Heart left ventricle (tissue), 16 donors: ENCODE results near the gene IL1RL1. TPM values are rescaled to one million over a fixed set of nuclear protein-coding genes. Genes with fewer than 3 reads are reported as not detected.
A peak's percentile ranks its signal among the peaks of the same experiment; 100 is the strongest.

Experiments used
- ATAC-seq, 4 donors: fragments of 200-7000 bp; cut with Tn5 transposase; one replicate each; pipeline ENCODE4 v1.9.1; 2020 to 2022; ENCODE audit warnings: moderate library complexity in 4 of 4, mild to moderate bottlenecking in 3 of 4, moderate number of reproducible peaks in 1 of 4
- DNase-seq, 5 donors: peaks; one replicate each; pipeline ENCODE4 v3.0.0-alpha.2; 2020
- H3K27ac ChIP-seq, 12 donors: fragments of 200-600 bp; sonication (generic) in 4 of 12; one replicate each; pipeline versions ENCODE4 v1.5.0 to v1.8.0; 2016 to 2022; ENCODE audit warnings: mild to moderate bottlenecking in 2 of 12
- H3K27me3 ChIP-seq, 9 donors: fragments of 200-600 bp; sonication (generic) in 2 of 9; one replicate each; pipeline versions ENCODE4 v1.5.1 to v1.8.0; 2016 to 2022; ENCODE audit warnings: mild to moderate bottlenecking in 3 of 9
- H3K36me3 ChIP-seq, 9 donors: fragments of 200-600 bp; sonication (generic) in 2 of 9; one replicate each; pipeline versions ENCODE4 v1.5.0 to v1.8.0; 2018 to 2022; ENCODE audit warnings: mild to moderate bottlenecking in 2 of 9
- H3K4me1 ChIP-seq, 12 donors: fragments of 200-600 bp; sonication (generic) in 4 of 12; one replicate each; pipeline versions ENCODE4 v1.5.0 to v1.8.0; 2016 to 2022; ENCODE audit warnings: mild to moderate bottlenecking in 3 of 12
- H3K4me3 ChIP-seq, 12 donors: fragments of 200-600 bp; sonication (generic) in 4 of 12; one replicate each; pipeline versions ENCODE4 v1.5.0 to v1.8.0; 2017 to 2022; ENCODE audit warnings: mild to moderate bottlenecking in 9 of 12, moderate library complexity in 4 of 12
- H3K9me3 ChIP-seq, 12 donors: fragments of 200-600 bp; sonication (generic) in 4 of 12; one replicate each; pipeline versions ENCODE4 v1.5.0 to v1.8.0; 2016 to 2022; ENCODE audit warnings: mild to moderate bottlenecking in 1 of 12
- POLR2A ChIP-seq, 2 donors: fragments of 450-650 bp; IDR thresholded peaks; one replicate each; pipeline ENCODE4 v1.6.1; 2017; ENCODE audit warnings: antibody characterized with exemption in 2 of 2, mild to moderate bottlenecking in 2 of 2, moderate library complexity in 2 of 2
- WGBS, 4 donors: extraction: QIAGEN DNeasy Blood & Tissue Kit in 2 of 4; methylation state at CpG; one replicate each; pipeline versions ENCODE4 v1.1.5 to v1.1.7; 2013 to 2018; 5-methylcytosine and 5-hydroxymethylcytosine counted together
- intact Hi-C, 10 donors: fragments of 100-400 bp; cut with DNase I; formaldehyde crosslinking; loops; one replicate each; pipeline versions ENCODE4 v1.11.1 to v1.14.2; 2022
- polyA plus RNA-seq, 2 donors: library from polyadenylated mRNA; stranded (reverse); fragments of 200-250 nt; gene quantifications; one replicate each; pipeline ENCODE4 v1.2.3, GENCODE V29; 2013
- total RNA-seq, 9 donors: library from RNA; depleted of rRNA in 2 of 9; stranded (reverse); fragments of >200 nt in 2 of 9; fragmentation: NEBNext Ultra II Directional in 3 of 9; extraction: Animal tissue kit (Norgen Biotek cat#: 25700) in 3 of 9; gene quantifications; one replicate each; pipeline versions ENCODE4 v1.1.0 to v1.2.4, GENCODE V29; 2016 to 2023
- TF ChIP-seq, protein P1 (sequence below), 12 donors: fragments of 200-600 bp; sonication (generic) in 4 of 12; IDR thresholded peaks; one replicate each; pipeline versions ENCODE4 v1.5.0 to v1.8.0; 2018 to 2022; ENCODE audit warnings: antibody characterized with exemption in 12 of 12, mild to moderate bottlenecking in 5 of 12
- donor health status: ischemic (EF 13 %, LVEDD 7.1; RV severe dilation, severe dysfunction).
- donor health status: healthy with polysubstance abuse.
- donor health status: DM: no; HTN: yes; CAD: no.
- donor health status: DM: no; HTN: no; CAD: no.
- donor health status: ischemic (EF 25% LVEDD 6.9; RV normal size, moderate dysfunction).
- donor health status: ischemic (EF 25% LVEDD 5.7; RV mildly dilated, moderate dysfunction).
- donor health status: healthy.
- donor health status: DM: yes; HTN: yes; CAD: no.
- donor health status: ischemic (EF 35%, LVEDD 5.7; RV mildly dilated, moderate dysfunction).
- donor health status: nonischemic (EF 11% LVEDD 7.7; RV severe dilation, severe dysfunction).
- donor health status: DM: yes; HTN: yes; CAD: no.
- donor health status: PGD.
- donor health status: ischemic (EF 29% LVEDD 5.4; RV normal size, mild dysfunction).
- donor health status: nonischemic (EF 23%, LVEDD 6.1; RV moderate dilation, normal function).

Gene IL1RL1
- total and polyA plus RNA-seq, 11 donors: 0.25 to 84.9 (median 1.6) TPM

GRCh38 chr2:102337012-102337411 is 25.6 kb downstream of the IL1RL1 start:
- peaks cover 0 to 25% (median 9%) of the 10 kb centered on the region in 12 donors for H3K4me1 ChIP-seq
- DNase-seq (no peak), ATAC-seq (peak in 3 of 4 donors; percentile 48 to 74 (median 68))
- no peaks in the 10 kb centered on the region for H3K36me3 ChIP-seq
- TF ChIP-seq, protein P1, sequence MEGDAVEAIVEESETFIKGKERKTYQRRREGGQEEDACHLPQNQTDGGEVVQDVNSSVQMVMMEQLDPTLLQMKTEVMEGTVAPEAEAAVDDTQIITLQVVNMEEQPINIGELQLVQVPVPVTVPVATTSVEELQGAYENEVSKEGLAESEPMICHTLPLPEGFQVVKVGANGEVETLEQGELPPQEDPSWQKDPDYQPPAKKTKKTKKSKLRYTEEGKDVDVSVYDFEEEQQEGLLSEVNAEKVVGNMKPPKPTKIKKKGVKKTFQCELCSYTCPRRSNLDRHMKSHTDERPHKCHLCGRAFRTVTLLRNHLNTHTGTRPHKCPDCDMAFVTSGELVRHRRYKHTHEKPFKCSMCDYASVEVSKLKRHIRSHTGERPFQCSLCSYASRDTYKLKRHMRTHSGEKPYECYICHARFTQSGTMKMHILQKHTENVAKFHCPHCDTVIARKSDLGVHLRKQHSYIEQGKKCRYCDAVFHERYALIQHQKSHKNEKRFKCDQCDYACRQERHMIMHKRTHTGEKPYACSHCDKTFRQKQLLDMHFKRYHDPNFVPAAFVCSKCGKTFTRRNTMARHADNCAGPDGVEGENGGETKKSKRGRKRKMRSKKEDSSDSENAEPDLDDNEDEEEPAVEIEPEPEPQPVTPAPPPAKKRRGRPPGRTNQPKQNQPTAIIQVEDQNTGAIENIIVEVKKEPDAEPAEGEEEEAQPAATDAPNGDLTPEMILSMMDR (IDR thresholded peaks at IDR 0.05): no peak
- peak in 1 of 2 donors; percentile 18 for TF ChIP-seq POLR2A (IDR thresholded peaks at IDR 0.05)
- WGBS, 4 donors: 28 to 39% (median 36%) methylated on average over 1 of the region's 1 CpG
- no peaks in the 10 kb centered on the region for H3K9me3 ChIP-seq
- peak overlapping the region in 6 of 12 donors; percentile 1 to 34 (median 28) for H3K4me3 ChIP-seq
- intact Hi-C loops: loop anchor here in 3 of 10 donors (5.0 to 10.0 kb wide), 4 partner anchors 35 to 315 kb away; no protein-coding TSS in a partner anchor
- no peaks in the 10 kb centered on the region for H3K27me3 ChIP-seq
- peak overlapping the region in 11 of 12 donors; percentile 2 to 75 (median 33) for H3K27ac ChIP-seq

- 67 to 81% (median 75%) methylated on average over 3 of the region's 3 CpGs for WGBS, 4 donors
- intact Hi-C loops: loop anchor here in 3 of 10 donors (5.0 to 10.0 kb wide), 4 partner anchors 35 to 315 kb away; no protein-coding TSS in a partner anchor
Observed at GRCh38 chr2:102337481-102338386, 26.4 kb downstream of the IL1RL1 start.

DNA sequence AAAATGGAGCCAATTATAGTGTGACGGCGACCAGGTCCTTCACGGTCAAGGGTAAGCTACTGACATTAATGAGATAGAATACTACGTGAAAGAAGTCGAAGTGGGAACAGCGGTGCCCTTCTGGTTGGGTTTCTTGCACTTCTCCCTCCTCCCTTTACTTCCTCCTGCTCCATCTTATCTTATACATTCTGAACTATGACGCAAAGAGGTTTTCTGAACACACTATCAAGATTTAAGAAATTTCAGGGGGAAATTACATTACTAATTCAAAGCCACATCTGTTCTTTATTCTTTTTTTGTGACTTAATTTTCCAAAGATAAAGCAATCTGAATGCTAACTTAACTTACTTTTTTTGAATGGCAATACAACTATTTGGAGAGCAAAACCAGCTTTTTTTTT is 29.4 kb downstream of the IL1RL1 start:
- Histone ChIP-seq H3K4me1 (peaks cover 0 to 26% (median 8%) of the 10 kb centered on the region in 12 donors), H3K9me3 (no peaks in the 10 kb centered on the region), H3K4me3 (no peak overlapping the region), H3K27ac (no peak overlapping the region), H3K36me3 (no peaks in the 10 kb centered on the region), H3K27me3 (no peaks in the 10 kb centered on the region)
- no peak for ATAC-seq
- DNase-seq: no peak
- WGBS, 4 donors: 86 to 93% (median 89%) methylated on average over 7 of the region's 7 CpGs
- no peak for TF ChIP-seq POLR2A (IDR thresholded peaks at IDR 0.05)
- TF ChIP-seq, protein P1 (IDR thresholded peaks at IDR 0.05): no peak
- intact Hi-C loops: loop anchor here in 2 of 10 donors (10.0 kb wide), 3 partner anchors 76 to 336 kb away; no protein-coding TSS in a partner anchor

More at GRCh38 chr2:102337481-102338386, 26.4 kb downstream of the IL1RL1 start:
- Histone ChIP-seq H3K9me3 (no peaks in the 10 kb centered on the region), H3K4me3 (peak overlapping the region in 2 of 12 donors; percentile 27 to 29), H3K27me3 (no peaks in the 10 kb centered on the region), H3K36me3 (no peaks in the 10 kb centered on the region), H3K4me1 (peaks cover 0 to 27% (median 9%) of the 10 kb centered on the region in 12 donors), H3K27ac (peak overlapping the region in 9 of 12 donors; percentile 2 to 75 (median 31))
- DNase-seq: no peak
- peak in 1 of 4 donors; percentile 35 for ATAC-seq
- TF ChIP-seq, protein P1 (IDR thresholded peaks at IDR 0.05): peak in 1 of 12 donors; percentile 7
- TF ChIP-seq POLR2A (IDR thresholded peaks at IDR 0.05): no peak

GRCh38 chr2:102342888-102343287 is 31.5 kb downstream of the IL1RL1 start:
- peaks cover 0 to 7% (median 0%) of the 10 kb centered on the region in 12 donors for H3K4me1 ChIP-seq
- WGBS, 4 donors: 55 to 77% (median 65%) methylated on average over 3 of the region's 3 CpGs
- H3K27ac ChIP-seq: no peak overlapping the region
- H3K36me3 ChIP-seq: no peaks in the 10 kb centered on the region
- no peaks in the 10 kb centered on the region for H3K9me3 ChIP-seq
- no peak for DNase-seq
- no peaks in the 10 kb centered on the region for H3K27me3 ChIP-seq
- TF ChIP-seq, protein P1 (IDR thresholded peaks at IDR 0.05): peak in 4 of 12 donors; percentile 27 to 36 (median 31)
- TF ChIP-seq POLR2A (IDR thresholded peaks at IDR 0.05): no peak
- no peak overlapping the region for H3K4me3 ChIP-seq
- intact Hi-C loops: loop anchor here in 2 of 10 donors (10.0 kb wide), 3 partner anchors 78 to 338 kb away; no protein-coding TSS in a partner anchor
- no peak for ATAC-seq
